ENCODE measurements around the gene MYH9.

DNA sequence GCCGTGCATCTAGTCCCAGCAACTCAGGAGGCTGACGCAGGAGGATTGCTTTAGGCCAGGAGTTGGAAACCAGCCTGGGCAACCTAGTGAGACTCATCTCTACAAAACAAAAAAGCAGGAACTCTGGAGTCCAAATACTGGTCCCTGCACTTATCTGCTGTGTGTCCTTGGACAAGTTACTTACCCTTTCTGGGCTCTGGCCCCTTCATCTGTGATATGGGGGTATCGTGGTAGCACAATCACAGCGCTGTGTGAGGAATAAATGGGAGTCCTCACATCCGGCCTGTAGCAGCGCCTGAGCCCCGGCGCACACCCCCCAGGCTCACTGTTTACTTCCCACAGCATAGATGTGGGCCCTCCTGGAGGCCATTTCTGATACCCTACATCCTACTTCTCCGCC, 44.2 kb upstream of the MYH9 start:
- TF ChIP-seq CTCF (IDR thresholded peaks at IDR 0.05) (no peak), EZH2 (IDR thresholded peaks at IDR 0.05; ENCODE audit: borderline replicate concordance, insufficient read depth, low read depth, low read length, poor library complexity, severe bottlenecking) (no peak)
